Choroid plexus epithelial cell (primary cell): ENCODE results near the gene SCLY.

Experiments
- DNase-seq: peaks from one replicate; pipeline ENCODE4 v3.0.0-alpha.2; 2010; ENCODE audit warnings: low read depth
- H3K4me3 ChIP-seq: 2 replicates; pipeline ENCODE4 v1.5.1; 2011; ENCODE audit warnings: low read depth, mild to moderate bottlenecking, control low read depth, low read length, moderate library complexity
- CTCF ChIP-seq: conservative IDR thresholded peaks from 2 replicates; pipeline ENCODE4 v1.5.1; 2011; ENCODE audit warnings: low read depth, mild to moderate bottlenecking, control low read depth, inconsistent platforms, low read length, moderate library complexity

Gene SCLY

GRCh38 chr2:238148981-238149380 lies 88.2 kb downstream of the SCLY start:
- TF ChIP-seq CTCF: no peak
- no peak overlapping the region for H3K4me3 ChIP-seq
- no peak for DNase-seq
